ENCODE results near the gene ABCA9.

DNA sequence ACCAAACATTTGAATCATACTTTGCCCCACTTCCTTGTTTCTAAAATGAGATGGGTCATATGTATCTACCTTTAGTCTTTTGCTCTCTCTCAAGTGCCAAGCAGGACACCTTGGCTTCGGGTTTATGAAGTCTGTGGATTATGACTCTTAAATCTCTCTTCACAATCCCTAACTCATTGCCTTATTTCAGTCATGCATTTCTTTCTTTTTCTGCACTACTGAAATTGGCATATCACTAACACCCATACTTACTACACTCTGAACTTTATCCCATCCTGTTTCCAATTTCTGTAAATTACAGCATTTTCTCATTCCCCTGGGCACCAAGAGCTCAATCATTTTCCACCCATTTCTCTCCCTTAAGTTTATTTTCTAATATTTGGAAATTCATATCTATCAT lies 42.0 kb downstream of the ABCA9 start:
- TF ChIP-seq, protein P1, sequence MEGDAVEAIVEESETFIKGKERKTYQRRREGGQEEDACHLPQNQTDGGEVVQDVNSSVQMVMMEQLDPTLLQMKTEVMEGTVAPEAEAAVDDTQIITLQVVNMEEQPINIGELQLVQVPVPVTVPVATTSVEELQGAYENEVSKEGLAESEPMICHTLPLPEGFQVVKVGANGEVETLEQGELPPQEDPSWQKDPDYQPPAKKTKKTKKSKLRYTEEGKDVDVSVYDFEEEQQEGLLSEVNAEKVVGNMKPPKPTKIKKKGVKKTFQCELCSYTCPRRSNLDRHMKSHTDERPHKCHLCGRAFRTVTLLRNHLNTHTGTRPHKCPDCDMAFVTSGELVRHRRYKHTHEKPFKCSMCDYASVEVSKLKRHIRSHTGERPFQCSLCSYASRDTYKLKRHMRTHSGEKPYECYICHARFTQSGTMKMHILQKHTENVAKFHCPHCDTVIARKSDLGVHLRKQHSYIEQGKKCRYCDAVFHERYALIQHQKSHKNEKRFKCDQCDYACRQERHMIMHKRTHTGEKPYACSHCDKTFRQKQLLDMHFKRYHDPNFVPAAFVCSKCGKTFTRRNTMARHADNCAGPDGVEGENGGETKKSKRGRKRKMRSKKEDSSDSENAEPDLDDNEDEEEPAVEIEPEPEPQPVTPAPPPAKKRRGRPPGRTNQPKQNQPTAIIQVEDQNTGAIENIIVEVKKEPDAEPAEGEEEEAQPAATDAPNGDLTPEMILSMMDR (conservative IDR thresholded peaks at IDR 0.05; ENCODE audit: low read depth, low read length) = no peak
- TF ChIP-seq EZH2 (IDR thresholded peaks at IDR 0.05; ENCODE audit: low read length, unreplicated experiment) = no peak

All from PC-3 (cell line).